ENCODE data around the gene DRC7.

- TF ChIP-seq CHD2 (IDR thresholded peaks at IDR 0.05; ENCODE audit: borderline replicate concordance, low read depth, low read length) (no peak), CHD1 (IDR thresholded peaks at IDR 0.05; ENCODE audit: low read depth, low read length) (no peak), EP300 (IDR thresholded peaks at IDR 0.05; ENCODE audit: borderline replicate concordance in 1 of 2, control insufficient read depth in 1 of 2, low read depth in 2 of 2, low read length in 2 of 2) (no peak)
Measured at GRCh38 chr16:57751539-57752202, 57.1 kb downstream of the DRC7 start.
